Right lobe of liver (tissue), 6 donors: ENCODE results near the gene SRP68. TPM values are rescaled to one million over a fixed set of nuclear protein-coding genes. Genes with fewer than 3 reads are reported as not detected.

Experiments
- ATAC-seq, 4 donors: fragments of 200-7000 bp; cut with Tn5 transposase; one replicate each; pipeline ENCODE4 v1.9.1; 2020; ENCODE audit warnings: mild to moderate bottlenecking in 4 of 4, moderate library complexity in 4 of 4
- DNase-seq, 3 donors: peaks; one replicate each; pipeline ENCODE4 v3.0.0-alpha.2; 2020
- H3K27ac ChIP-seq, 3 donors: fragments of 200-600 bp; one replicate each; pipeline ENCODE4 v1.8.0; 2022
- H3K27me3 ChIP-seq, 2 donors: fragments of 200-600 bp; one replicate each; pipeline ENCODE4 v1.8.0; 2022
- H3K36me3 ChIP-seq, 4 donors: fragments of 200-600 bp; sonication (generic) in 1 of 4; one replicate each; pipeline versions ENCODE4 v1.5.1 to v1.8.0; 2017 to 2022; ENCODE audit warnings: control low read depth in 1 of 4
- H3K4me1 ChIP-seq, 4 donors: fragments of 200-600 bp; sonication (generic) in 1 of 4; one replicate each; pipeline versions ENCODE4 v1.5.1 to v1.8.0; 2017 to 2022; ENCODE audit warnings: control low read depth in 1 of 4
- H3K4me3 ChIP-seq, 3 donors: fragments of 200-600 bp; one replicate each; pipeline ENCODE4 v1.8.0; 2022
- H3K9me3 ChIP-seq, 4 donors: fragments of 200-600 bp; sonication (generic) in 1 of 4; one replicate each; pipeline versions ENCODE4 v1.5.1 to v1.8.0; 2017 to 2022; ENCODE audit warnings: control low read depth in 1 of 4
- POLR2A ChIP-seq: fragments of 450-650 bp; IDR thresholded peaks from one replicate; pipeline ENCODE4 v1.6.1; 2017; ENCODE audit warnings: antibody characterized with exemption, mild to moderate bottlenecking
- WGBS: methylation state at CpG from one replicate; pipeline ENCODE4 v1.1.6; 2018; ENCODE audit warnings: low coverage, low lambda C conversion rate; ENCODE audit not compliant: insufficient coverage; ENCODE audit errors: missing lambda C conversion rate; 5-methylcytosine and 5-hydroxymethylcytosine counted together
- intact Hi-C, 2 donors: fragments of 100-400 bp; cut with DNase I; formaldehyde crosslinking; loops; one replicate each; pipeline versions ENCODE4 v1.11.2 to v1.14.1; 2022
- total RNA-seq, 6 experiments: library from RNA; depleted of rRNA in 2 of 6; stranded (reverse); fragments of >200 nt in 2 of 6; fragmentation: NEBNext Ultra II Directional in 3 of 6; extraction: Animal tissue kit (Norgen Biotek cat#: 25700) in 3 of 6; gene quantifications; one replicate each; pipeline versions ENCODE4 v1.1.0 to v1.2.4, GENCODE V29; 2016 to 2023
- TF ChIP-seq, protein P1 (sequence below), 4 donors: fragments of 200-600 bp in 3 of 4; fragments of 450-650 bp in 1 of 4; IDR thresholded peaks; one replicate each; pipeline versions ENCODE4 v1.5.1 to v1.8.0; 2016 to 2022; ENCODE audit warnings: antibody characterized with exemption in 4 of 4, mild to moderate bottlenecking in 2 of 4
- donor health status: DM: no; HTN: yes; CAD: no.
- donor health status: DM: no; HTN: no; CAD: no.
- donor health status: DM: no; HTN: no; CAD: no.
- donor health status: DM: no; HTN: yes; CAD: no.
- donor health status: DM: no; HTN: yes; CAD: no.

Gene SRP68
- total RNA-seq, 6 experiments from 2014 or later: 31.0 to 37.0 (median 35.1) TPM

DNA sequence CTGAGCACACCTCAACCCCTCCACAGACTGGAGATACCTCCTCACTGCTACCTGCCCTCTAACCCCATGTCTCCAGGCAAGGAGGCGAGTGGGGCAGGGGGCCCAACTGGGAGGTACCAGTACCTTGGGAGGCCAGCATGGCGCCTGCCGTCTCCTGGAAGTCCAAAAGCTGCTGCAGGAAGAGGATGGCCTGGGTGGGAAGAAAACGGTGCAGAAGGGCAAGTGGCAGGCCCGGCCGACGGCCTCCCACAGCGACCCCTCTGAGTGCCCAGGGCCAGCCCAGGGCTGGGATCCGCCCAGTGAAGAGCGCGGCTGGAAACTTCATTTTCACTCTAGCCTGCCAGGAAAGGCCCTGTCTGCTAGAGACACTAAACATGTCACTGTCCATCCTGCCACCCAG is 15.2 kb upstream of the SRP68 start:
- no CpG with 5 or more reads among the region's 11 CpGs for WGBS
- Histone ChIP-seq H3K4me3 (no peak overlapping the region), H3K9me3 (no peaks in the 10 kb centered on the region), H3K36me3 (peaks cover 0 to 61% (median 24%) of the 10 kb centered on the region in 4 donors), H3K27me3 (no peaks in the 10 kb centered on the region), H3K4me1 (no peaks in the 10 kb centered on the region), H3K27ac (no peak overlapping the region)
- intact Hi-C loops: no loop called here
- TF ChIP-seq, protein P1, sequence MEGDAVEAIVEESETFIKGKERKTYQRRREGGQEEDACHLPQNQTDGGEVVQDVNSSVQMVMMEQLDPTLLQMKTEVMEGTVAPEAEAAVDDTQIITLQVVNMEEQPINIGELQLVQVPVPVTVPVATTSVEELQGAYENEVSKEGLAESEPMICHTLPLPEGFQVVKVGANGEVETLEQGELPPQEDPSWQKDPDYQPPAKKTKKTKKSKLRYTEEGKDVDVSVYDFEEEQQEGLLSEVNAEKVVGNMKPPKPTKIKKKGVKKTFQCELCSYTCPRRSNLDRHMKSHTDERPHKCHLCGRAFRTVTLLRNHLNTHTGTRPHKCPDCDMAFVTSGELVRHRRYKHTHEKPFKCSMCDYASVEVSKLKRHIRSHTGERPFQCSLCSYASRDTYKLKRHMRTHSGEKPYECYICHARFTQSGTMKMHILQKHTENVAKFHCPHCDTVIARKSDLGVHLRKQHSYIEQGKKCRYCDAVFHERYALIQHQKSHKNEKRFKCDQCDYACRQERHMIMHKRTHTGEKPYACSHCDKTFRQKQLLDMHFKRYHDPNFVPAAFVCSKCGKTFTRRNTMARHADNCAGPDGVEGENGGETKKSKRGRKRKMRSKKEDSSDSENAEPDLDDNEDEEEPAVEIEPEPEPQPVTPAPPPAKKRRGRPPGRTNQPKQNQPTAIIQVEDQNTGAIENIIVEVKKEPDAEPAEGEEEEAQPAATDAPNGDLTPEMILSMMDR (IDR thresholded peaks at IDR 0.05): no peak
- no peak for TF ChIP-seq POLR2A
- no peak for ATAC-seq
- no peak for DNase-seq

DNA sequence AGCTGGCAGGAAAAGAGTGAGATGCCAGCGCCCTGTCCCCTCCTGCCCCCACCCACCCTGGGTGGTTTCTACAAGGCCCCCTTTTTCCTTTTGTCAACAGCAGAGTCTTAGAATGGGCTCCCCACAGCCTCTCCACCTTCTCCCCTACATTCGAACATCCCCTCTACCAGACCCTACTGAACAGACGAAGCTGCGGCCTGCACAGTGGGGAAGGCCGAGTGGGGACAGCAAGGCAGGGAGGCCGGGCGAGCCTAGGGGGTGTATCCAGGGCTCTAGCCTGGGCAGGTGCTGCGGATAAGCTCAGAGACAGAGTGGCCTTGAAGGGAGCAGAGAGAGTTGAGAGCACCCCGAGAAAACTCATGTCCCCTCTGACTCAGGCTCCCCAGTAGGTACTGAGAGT is 14.1 kb upstream of the SRP68 start:
- H3K36me3 ChIP-seq: peaks cover 0 to 61% (median 24%) of the 10 kb centered on the region in 4 donors
- ATAC-seq: no peak
- H3K4me1 ChIP-seq: no peaks in the 10 kb centered on the region
- no peaks in the 10 kb centered on the region for H3K27me3 ChIP-seq
- no peaks in the 10 kb centered on the region for H3K9me3 ChIP-seq
- H3K4me3 ChIP-seq: no peak overlapping the region
- no peak for DNase-seq
- intact Hi-C loops: no loop called here
- TF ChIP-seq, protein P1 (IDR thresholded peaks at IDR 0.05): no peak
- no peak for TF ChIP-seq POLR2A
- no peak overlapping the region for H3K27ac ChIP-seq
- WGBS: 94% methylated on average over 9 of the region's 9 CpGs

DNA sequence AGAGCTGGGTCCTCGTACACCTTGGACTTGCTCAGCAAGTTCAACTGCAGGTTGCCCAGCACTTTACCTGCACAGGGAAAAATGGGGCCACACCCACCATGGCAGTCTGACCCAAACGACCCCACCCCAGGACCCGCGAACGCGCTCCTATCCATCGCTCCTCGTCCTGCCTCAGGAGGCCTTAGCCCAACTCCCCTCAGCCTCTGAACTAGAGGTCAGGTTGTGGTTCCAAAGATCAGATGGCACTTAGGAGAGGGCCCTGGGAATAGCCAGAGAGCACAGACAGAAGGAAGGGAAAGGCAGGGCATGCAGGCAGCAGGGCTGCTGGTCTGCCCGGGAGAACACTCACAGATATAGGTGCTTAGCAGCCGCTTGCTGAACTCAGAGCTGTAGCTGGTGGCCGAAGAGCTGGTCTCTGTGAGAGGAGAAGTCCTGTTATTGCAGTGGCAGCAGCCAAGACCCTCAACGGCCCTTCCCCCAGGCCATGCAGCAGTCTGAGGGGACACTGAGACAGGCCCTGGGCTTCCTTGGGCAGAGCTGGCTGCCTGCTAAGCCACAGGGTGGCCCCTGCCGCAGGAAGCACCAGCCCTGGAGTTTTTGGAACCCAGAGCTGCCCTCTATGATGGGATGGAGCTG is 13.5 kb upstream of the SRP68 start:
- WGBS: no CpG with 5 or more reads among the region's 13 CpGs

DNA sequence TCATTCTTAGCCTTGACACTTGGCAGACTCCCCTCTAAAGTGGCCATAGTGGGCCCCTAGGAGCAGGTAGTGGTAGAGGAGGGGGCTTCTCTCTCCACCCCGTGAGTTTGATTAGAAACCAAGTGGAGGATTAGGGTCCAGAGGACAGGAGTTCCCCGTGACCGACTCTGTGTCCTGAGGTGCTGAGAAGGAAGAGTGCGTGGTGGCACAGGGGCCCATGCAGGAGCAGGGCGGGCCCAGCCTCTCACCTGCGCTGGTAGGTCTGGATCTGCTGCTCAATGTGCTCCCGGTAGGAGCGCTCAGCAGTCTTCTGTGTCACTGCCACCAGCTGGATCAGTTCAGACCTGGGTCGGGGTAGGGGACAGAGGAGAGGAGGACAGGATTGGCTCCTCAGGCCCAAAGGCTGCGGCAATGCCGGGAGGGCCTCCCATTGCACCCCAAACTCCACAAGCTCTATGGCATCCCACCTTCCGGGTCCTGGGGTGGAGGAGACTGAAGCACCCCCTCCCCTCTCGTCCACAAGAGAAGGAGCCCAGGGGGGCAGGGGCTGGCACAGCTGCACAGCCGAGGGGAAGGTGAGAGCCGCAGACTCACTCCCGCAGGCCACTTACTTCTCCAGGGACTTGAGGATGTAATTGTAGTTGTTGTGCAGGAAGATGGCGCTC is 12.9 kb upstream of the SRP68 start:
- H3K27me3 ChIP-seq: no peaks in the 10 kb centered on the region
- no peak overlapping the region for H3K4me3 ChIP-seq
- H3K4me1 ChIP-seq: no peaks in the 10 kb centered on the region
- peaks cover 0 to 56% (median 23%) of the 10 kb centered on the region in 4 donors for H3K36me3 ChIP-seq
- intact Hi-C loops: no loop called here
- no peak overlapping the region for H3K27ac ChIP-seq
- ATAC-seq: no peak
- TF ChIP-seq, protein P1 (IDR thresholded peaks at IDR 0.05): no peak
- WGBS: 0% methylated on average over 1 of the region's 17 CpGs
- H3K9me3 ChIP-seq: no peaks in the 10 kb centered on the region
- DNase-seq: no peak

More for the DNA sequence above, 13.5 kb upstream of the SRP68 start:
- no peak for DNase-seq
- Histone ChIP-seq H3K9me3 (no peaks in the 10 kb centered on the region), H3K27ac (no peak overlapping the region), H3K4me1 (no peaks in the 10 kb centered on the region), H3K27me3 (no peaks in the 10 kb centered on the region), H3K4me3 (no peak overlapping the region), H3K36me3 (peaks cover 0 to 59% (median 24%) of the 10 kb centered on the region in 4 donors)
- TF ChIP-seq, protein P1 (IDR thresholded peaks at IDR 0.05): no peak
- TF ChIP-seq POLR2A: no peak
- no peak for ATAC-seq
- intact Hi-C loops: no loop called here
